HG03045 (cell line): Measurements from ENCODE around the gene ENPP7.

ENCODE experiments used
- ATAC-seq: cut with Tn5 transposase; IDR thresholded peaks from one replicate; pipeline ENCODE4 v1.9.1; 2021; ENCODE audit warnings: mild to moderate bottlenecking, moderate library complexity; ENCODE audit not compliant: unreplicated experiment

ENPP7 gene

DNA sequence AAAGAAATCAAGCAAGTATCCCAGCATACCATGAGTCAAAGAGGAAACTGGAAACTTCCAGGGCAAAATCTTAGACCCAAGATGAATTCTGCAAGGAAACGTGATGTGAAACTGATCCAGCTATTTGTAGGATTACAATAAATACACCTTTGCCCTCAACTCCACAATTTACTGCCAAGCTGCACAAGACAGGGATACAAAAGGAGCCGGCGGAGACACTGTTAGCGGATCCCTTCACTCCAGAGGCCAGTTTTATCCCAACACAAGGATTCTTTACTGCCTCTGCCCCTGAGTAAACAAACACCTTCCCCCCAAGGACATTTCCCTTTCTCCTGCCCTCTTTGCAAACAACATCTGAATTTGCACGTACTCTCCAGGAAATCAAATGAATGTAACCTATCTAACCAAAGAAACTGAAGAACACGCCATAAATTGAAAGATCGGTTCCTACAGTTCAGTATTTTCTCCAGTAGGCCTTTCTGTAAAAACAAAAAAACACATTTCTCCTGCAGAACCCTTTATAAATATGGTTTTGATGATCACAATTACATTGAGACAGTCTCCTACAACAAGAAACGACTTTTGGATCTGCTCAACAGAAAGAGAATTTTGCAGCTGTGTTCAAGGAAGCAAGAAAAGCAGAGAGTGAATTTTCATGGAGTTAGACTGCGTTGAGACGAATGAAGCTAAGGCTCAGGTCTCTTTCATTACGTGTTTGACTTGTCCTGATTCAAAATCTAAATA, 45.8 kb downstream of the ENPP7 start:
- no peak for ATAC-seq

DNA sequence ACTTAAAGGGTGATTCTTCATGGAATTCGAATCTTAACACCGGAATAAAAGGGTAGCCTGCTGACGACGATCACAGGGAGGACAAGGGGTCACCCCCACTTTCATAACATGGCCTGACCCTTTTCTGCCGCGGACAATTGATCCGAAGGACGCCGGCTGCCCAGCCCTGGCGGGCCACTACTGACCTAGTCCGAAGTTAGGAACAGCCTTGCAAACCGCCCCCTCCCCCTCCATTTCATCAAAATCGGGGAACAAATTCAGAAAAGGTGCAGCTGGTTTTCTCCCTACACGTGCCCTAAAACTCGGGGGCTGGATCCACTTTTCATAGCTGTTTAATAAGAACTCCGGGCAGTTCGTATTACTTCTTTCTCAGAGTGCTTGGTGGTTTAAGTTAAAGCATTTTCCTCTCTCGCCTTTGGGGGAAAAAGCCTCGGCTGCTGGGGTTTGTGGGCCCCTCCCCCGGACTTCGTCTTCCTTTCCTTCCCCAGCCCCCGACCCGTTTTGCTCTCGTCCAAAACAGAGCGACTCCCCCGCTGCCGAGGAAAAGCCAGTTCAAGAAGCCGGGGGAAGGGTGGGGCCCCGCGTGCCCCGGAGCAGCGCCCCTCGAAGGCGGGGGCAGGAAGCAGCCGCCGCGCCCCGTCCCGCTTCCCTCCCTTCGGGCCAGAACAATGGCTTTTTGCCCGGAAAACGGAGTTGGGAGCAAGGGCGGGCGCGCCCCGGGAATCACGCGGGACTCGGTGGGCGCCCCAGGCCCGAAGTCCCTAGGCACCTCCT, 46.6 kb downstream of the ENPP7 start:
- peak; percentile 15 for ATAC-seq

DNA sequence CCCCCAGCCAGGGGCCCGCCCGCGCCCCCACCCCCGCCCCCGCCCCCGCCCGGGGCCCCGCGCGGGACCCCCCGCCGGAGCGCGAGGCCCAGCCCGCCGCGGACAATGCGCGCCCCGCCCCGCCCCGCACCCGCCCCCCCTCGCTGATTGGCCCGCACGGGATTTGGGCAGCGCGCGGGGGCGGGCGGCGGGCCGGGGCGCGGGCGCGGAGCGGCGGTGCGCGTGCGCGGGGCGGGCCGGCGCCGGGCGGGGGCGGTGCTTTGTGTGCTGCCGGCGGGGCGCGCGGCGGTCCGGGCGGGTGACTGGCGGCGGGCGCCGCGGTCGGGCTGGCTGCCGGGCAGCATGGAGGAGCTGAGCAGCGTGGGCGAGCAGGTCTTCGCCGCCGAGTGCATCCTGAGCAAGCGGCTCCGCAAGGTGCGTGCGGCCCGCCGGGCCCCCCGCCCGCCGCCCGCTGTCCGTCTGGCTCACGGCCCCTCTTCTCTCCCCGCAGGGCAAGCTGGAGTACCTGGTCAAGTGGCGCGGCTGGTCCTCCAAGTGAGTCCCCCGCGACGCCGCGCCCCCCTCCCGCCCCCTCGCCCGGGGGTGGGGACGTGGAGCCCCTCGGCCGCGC, 47.3 kb downstream of the ENPP7 start, which contains the start of gene CBX2:
TSS of gene CBX2 (plus strand) at position 255 of the 610 bp plus-strand sequence. CDS start at position 343, 88 bp downstream.
- ATAC-seq = peak; percentile 68

DNA sequence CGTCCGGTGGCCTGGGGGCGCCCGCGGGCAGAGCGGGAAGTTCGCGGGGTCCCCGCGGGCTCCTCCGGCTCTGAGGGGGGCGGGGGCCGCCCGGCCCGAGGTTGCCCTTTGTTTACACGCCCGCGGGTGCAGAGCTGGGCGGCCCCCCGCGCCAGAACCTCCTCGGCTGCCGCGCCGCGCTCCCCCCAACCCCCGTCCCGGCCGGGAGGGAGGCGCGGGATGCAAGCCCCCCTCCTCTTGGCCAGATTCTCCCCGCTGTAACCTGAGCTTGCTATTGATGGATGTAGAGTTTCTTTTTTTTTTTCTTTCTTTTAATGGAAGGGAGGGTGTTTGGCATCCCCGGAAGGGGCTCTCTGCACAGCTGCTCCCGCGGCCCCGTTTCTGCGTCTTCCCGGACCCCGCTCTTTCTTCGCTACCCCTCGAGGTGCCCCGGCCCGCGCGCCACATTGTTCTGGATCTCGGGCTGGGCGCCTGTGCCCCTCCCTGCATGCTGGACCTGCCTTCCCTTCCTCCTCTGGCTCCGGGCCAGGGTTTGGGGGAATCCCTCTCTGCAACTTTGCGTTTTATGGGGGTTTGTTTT, 47.9 kb downstream of the ENPP7 start:
- ATAC-seq = no peak

DNA sequence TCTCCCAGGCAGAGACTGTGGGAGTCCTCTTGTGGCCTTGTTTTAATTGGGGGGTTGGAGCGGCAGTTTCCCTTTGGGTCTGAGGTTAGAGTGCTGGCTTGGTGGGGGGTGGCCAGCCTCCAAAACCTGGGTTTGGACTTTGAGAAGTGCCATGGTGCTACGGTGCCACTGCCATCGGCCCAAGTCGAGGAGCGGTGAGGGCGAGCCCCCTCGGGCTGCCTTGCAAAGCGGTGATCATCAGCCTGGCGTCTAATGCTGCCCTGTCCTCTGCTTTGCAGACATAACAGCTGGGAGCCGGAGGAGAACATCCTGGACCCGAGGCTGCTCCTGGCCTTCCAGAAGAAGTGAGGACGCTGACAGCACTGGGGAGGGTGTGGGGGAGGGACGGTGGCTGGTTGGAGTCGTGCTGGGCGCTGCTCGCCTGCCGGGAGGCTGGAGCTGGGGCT, 48.4 kb downstream of the ENPP7 start:
- ATAC-seq = no peak

DNA sequence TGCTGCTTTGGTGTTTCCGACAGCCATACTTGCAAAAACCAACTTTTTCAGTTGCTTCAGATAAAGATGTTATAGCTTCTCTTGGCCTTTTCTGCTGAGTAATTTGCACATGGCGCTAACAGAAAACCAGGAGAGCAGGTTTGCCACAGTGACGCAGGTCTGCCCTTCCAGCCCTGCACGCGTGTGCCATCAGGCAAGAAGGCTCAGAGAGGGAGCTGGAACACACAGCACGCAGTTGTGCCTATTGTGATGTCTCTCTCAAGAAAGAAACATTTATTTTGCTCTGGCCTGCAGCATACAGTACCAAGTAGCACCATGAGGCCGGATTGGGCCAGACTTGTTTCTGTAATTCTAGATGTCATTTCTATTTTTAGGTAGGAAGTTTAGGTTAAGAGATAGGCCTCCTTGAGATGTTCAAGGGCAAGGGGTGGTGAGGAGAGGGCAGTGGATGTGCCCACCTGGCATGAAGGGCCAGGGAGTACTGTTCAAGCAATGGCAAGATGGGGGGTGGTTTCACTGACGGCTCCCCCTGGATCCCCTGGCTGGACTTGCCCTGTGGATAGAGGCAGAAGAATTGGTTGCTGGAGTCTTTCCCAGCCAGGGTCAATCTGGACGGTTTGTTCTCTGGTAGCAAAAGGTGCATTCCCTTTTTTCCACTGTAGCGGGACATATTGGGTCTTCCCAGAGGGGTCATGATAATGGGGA, 49.1 kb downstream of the ENPP7 start:
- ATAC-seq = no peak

DNA sequence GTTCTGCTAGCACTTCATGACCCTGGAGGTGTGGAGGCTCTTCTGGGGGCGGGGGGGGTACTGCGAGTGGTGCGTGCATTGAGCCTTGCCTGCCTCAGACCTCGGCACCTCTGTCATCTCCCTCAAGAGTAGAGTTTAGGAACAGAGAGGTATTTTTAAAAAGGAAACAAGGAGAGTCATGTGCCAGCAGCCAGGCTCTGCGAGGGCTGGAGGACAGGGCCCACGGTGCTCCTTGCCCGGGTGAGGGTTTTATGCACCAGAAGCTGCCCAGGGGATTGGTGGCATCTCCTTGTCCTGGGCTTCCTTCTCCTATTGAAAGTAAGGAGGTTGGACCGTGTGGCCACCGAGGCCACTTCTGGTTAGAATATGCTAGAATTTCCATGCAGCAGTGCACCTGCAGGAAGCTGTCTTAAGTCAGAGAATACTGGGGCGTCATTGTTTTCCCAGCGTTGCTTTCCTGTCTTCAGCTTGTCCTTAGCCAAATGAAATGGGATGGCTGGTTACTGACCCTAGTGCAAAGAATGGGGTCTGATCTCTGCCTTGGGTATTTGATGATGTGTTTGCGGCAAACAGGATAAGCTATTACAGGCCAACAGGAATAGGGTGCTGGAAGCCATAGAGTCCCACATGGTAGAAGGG, 50.4 kb downstream of the ENPP7 start:
- no peak for ATAC-seq

DNA sequence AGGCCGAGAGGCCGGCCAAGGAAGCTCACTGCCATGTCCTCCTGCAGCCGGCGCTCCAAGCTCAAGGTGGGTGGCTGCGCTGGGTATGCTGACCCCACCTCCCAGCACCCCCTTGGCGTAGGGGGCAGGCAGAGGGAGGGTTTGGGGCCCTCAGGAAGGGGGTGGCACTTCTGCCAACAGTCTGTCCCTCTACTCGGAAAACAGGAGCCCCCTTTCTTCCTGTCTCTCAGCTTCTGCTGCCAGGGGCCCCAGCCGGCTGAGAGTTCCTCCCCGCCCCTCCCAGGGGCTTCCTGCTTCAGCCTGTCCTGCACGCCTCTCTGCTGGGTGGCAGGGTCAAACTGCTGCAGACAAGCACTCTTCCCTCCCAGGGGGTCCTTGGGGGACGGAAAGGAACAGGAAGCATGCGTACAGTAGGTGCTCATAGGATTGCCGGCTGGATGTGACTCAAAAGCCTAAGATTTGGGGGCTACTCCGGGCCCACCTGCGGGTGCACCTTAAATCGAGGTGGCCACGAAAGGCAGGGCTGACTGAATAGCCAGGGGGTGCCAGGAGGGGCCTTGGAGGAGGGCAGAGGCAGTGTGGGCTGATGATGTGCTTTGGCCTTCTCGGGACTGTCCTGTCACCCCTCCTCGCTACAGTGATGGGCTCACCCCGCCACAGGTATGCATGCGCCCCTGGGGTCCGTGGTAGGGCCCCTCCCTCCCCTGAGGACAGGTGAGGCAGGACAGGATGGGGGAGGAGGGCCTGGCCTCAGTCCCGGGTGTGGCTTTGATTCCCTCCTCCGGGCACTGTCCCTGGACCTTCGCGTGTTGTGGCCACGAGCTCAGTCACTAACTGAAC, 51.2 kb downstream of the ENPP7 start:
- ATAC-seq = no peak

DNA sequence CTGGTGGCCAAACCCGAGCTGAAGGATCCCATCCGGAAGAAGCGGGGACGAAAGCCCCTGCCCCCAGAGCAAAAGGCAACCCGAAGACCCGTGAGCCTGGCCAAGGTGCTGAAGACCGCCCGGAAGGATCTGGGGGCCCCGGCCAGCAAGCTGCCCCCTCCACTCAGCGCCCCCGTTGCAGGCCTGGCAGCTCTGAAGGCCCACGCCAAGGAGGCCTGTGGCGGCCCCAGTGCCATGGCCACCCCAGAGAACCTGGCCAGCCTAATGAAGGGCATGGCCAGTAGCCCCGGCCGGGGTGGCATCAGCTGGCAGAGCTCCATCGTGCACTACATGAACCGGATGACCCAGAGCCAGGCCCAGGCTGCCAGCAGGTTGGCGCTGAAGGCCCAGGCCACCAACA, 53.1 kb downstream of the ENPP7 start:
- no peak for ATAC-seq

DNA sequence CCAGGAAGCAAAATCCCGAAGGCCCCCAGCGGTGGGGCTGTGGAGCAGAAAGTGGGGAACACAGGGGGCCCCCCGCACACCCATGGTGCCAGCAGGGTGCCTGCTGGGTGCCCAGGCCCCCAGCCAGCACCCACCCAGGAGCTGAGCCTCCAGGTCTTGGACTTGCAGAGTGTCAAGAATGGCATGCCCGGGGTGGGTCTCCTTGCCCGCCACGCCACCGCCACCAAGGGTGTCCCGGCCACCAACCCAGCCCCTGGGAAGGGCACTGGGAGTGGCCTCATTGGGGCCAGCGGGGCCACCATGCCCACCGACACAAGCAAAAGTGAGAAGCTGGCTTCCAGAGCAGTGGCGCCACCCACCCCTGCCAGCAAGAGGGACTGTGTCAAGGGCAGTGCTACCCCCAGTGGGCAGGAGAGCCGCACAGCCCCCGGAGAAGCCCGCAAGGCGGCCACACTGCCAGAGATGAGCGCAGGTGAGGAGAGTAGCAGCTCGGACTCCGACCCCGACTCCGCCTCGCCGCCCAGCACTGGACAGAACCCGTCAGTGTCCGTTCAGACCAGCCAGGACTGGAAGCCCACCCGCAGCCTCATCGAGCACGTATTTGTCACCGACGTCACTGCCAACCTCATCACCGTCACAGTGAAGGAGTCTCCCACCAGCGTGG, 53.7 kb downstream of the ENPP7 start:
- no peak for ATAC-seq

DNA sequence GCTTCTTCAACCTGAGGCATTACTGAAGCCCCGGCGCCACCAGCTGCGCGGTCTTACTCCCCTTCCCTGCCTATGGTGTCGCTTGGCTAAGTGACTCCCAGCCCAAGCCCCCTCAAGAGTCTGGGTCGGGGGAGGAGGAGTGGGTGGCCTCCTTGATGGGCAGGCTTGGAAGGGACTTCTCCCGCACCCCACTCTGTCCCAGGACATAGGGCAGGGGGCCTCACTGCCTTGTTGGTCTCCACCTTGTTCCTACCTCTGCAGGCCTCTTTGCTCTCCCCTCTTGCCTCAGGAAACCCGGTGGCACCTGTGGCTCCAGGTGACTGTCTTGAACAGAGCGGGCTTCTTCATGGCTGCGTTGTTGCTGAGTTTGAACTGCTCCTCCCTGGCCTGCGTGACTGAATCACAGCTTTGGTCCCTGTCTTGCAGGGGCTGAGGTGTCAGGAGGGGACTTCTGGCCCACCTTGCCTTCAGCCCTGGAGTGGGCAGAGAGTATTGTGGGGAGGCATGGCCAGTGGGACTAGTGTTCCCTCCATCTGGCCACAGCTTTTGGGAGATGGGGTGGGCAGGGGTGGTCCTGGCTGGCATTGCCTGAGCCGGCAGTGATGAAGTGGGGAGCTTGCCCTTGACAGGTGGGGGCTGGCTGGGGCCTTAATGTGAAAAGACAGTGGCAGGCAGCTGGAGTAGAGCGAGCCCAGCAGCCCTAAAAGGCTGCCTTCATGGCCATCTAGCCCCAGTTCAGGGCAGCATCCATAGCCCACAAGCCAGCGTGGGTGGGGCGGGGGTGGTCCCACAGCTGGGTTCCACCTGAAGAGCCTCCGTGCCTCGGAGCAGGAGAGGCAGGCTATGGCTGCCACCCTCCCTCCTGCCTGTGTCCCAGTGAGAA, 54.5 kb downstream of the ENPP7 start:
- no peak for ATAC-seq

DNA sequence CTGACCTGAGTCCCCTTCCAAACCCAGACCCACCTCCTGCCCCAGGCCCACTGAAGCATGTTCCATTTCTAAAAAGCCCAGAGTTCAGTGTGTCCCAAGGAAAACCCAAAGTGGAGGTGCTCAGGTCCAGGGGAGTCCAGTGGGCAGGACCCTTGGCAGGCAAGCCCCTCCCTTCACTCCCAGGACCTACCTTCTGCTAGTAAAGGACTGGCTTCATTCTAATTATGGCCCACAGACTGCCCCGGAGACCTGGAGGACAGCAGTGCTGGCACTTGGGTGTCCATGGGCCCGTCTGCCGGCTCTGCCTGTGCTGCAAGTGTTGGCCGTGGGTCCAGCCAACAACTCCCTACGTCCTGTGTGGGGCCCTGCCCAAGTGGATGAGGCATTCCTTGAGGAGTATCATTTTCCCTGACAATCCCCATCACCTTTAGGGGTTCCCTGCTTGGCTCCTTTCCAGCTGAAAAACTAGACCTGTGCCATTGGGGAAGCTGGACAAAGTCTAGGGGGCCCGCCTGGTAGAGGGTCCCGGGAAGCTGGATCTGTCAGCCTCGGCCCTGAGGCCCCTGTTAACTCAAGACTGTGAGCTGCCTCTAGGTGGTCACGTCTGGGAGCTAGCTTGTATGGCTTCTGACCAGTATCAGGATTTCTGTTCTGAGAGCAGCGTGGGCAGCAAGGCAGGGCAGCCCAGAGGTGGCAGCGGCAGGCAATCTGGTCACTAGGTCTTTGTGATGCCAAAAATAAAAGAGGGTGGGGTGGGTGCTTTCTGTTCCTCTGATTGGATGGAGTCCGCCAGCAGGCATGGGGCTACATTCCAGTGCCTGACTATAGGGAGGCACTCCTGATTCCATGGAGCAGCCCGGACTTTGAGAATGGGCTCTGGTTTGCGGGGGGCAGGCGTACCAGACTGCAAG, 55.4 kb downstream of the ENPP7 start:
- ATAC-seq = no peak

DNA sequence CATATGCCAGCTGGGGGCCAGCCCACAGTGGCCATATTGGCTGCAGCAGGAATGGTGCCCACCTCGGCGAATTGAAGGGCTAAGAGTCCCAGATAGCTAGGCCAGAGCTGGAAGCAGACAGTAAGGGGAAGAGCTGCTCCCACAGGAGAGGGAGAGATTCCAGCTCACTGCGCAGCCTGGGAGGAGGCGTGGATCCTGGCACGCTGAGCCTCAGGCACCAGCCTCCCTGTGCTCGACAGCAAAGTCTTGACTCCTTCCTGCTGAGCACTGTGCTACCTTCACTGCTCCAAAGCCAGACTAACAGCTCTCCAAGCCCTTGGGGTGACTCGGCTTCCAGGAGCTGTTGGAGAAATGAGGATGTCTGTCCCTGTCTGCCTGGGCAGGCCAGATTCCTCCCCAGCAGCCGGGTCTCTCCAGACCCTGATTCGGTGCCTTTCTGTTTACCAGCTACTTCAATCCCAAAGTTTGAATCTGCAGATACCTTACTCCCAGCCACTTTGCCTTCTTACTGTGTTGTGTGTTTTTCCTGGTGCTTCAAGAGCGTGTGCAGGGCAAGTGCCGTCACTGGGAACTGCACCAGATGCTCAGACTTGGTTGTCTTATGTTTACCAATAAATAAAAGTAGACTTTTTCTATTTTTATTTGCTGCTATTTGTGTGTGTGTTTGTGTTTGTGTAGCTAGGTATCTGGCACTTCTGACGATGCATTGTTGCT, 56.3 kb downstream of the ENPP7 start:
- no peak for ATAC-seq

DNA sequence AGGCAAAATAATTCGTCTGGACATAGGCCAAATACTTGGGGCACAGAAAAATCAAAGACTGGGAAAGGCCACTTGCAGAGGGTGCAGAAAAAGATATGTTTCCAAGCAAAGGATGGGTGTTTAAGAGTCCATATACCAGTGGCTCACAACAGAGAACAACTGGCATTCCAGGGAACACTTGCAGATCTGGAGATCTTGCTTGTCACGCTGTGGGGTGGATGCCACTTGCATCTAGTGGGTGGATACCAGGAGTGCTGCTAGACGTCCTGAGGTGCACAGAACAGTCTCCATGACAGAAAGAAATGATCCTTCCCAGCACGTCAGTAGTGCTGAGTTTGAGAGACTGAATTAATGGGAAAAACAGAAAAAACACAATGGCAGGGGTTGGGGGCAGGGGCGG, 57.7 kb downstream of the ENPP7 start:
- no peak for ATAC-seq

DNA sequence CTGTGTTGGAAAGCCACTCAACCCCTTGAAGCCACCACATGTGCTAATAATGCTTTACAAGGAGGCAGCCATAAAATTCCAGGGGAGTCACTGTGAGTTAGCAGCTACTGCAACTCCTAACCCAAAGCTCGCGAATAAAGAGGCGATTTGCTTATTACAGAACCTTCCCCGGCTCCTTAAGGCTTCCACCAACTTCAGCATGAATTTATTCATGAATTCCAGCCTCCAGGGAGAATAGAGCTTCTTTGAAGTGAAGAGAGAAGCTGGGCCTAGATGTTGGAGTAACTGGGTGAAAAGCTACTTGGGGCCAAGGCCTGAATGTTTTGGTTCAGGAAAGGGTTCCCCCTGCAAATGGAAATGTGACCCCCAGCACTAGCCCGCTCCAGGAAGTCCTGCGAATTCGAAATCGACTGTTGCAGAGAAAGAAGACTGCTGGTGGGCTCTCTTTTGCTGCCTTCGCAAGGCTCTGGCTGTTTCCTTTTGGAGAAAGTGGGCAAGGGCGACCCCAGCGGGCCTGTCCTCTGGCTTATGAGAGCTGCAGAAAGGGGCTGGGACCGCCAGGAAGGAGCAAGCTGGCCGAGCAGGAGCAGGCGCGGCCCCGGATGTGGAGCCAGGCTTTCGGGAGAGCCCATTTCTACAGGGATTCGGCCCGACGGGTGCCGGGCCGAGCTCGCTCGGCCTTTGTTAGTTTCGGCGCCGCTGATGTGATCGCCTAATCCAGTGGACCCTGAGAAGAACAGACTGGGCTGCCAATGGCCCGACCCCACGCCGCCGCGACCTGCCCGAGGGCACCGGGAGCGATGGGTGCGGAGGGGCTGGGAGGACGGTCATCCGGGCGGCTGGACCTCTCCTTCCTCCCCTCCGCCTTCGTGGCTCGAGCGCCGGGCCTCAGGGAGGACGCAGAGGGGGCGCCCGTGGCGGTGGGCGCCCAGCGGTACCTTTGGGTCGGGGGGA, 58.5 kb downstream of the ENPP7 start:
- no peak for ATAC-seq
